VCaP (cell line): ENCODE measurements around the gene OR52K1.

ENCODE experiments used
- H3K27ac ChIP-seq: fragments of 450-650 bp; 2 replicates; pipeline ENCODE4 v1.5.1; 2017
- CTCF ChIP-seq: fragments of 450-650 bp; conservative IDR thresholded peaks from 2 replicates; pipeline ENCODE4 v1.5.1; 2017; ENCODE audit warnings: mild to moderate bottlenecking, moderate library complexity

Gene OR52K1

GRCh38 chr11:4482445-4482844 lies at the start of gene OR52K1:
OR52K1 (plus strand) TSS chr11:4482646; CDS start chr11:4488901, 6,255 bp downstream.
- no peak within 1 kb of the TSS for H3K27ac ChIP-seq
- TF ChIP-seq CTCF, result no peak

GRCh38 chr11:4433856-4434255 lies 48.6 kb upstream of the OR52K1 start:
- H3K27ac ChIP-seq, result no peak overlapping the region
- TF ChIP-seq CTCF, result no peak

- H3K27ac ChIP-seq, result no peak overlapping the region
- no peak for TF ChIP-seq CTCF
Observed at GRCh38 chr11:4436411-4436810, 46.0 kb upstream of the OR52K1 start.

GRCh38 chr11:4441515-4441914 lies 40.9 kb upstream of the OR52K1 start:
- no peak overlapping the region for H3K27ac ChIP-seq
- no peak for TF ChIP-seq CTCF

- TF ChIP-seq CTCF, result no peak
- no peak overlapping the region for H3K27ac ChIP-seq
Observed at GRCh38 chr11:4443232-4443891, 39.1 kb upstream of the OR52K1 start.

- TF ChIP-seq CTCF, result no peak
- H3K27ac ChIP-seq, result no peak within 1 kb of the TSS
Observed at GRCh38 chr11:4448995-4449394, 33.5 kb upstream of the OR52K1 start, which contains the start of gene OR52K2. OR52K2 (plus strand) TSS chr11:4449295; CDS start chr11:4449340, 45 bp downstream.

- TF ChIP-seq CTCF, result no peak
- no peak overlapping the region for H3K27ac ChIP-seq
Observed at GRCh38 chr11:4453118-4453517, 29.3 kb upstream of the OR52K1 start.
